Retinal pigment epithelial cell (primary cell): ENCODE data around the gene CRY1.

ENCODE experiments used
- DNase-seq: peaks from one replicate; pipeline ENCODE4 v3.0.0-alpha.2; 2010; ENCODE audit warnings: low read depth
- H3K4me3 ChIP-seq: 2 replicates; pipeline ENCODE4 v1.5.1; 2011; ENCODE audit warnings: mild to moderate bottlenecking, low read length, control low read depth, moderate library complexity
- TF ChIP-seq, protein P1 (sequence below): conservative IDR thresholded peaks from 2 replicates; pipeline ENCODE4 v1.5.1; 2011; ENCODE audit warnings: low read depth, low read length, control low read depth, inconsistent platforms

Gene CRY1

DNA sequence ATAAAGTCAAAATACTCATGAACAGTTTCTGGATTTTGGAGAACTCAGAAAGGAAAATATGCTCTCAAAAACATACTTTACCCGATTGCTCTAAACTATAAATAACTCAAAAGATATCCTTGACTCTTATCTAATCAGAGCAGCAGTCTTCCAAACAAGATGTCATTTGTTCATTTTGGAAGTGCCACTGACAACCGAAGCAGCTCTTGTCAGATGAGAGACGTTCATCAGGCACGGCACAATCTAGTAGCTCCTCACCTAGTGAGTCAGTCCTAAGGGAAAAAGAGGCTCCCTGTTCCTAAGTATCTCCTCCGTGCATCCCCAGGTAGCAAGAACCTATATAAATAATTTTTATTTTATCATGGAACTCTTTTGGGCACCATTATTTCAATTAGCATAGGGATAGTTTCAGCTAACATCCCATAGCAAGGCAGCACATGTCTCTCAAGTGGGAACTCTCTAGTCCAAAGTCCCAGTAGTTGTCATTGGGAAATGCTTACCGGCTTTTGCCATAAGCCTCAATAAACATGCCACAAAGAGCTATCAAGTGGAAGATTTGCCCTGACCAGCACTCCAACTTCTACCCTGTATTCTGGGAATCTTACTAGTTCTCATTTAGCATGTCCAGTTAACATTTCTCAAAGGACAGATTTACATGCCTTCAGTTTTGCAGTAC, 151.7 kb downstream of the CRY1 start:
- H3K4me3 ChIP-seq = no peak overlapping the region
- DNase-seq = no peak
- TF ChIP-seq, protein P1, sequence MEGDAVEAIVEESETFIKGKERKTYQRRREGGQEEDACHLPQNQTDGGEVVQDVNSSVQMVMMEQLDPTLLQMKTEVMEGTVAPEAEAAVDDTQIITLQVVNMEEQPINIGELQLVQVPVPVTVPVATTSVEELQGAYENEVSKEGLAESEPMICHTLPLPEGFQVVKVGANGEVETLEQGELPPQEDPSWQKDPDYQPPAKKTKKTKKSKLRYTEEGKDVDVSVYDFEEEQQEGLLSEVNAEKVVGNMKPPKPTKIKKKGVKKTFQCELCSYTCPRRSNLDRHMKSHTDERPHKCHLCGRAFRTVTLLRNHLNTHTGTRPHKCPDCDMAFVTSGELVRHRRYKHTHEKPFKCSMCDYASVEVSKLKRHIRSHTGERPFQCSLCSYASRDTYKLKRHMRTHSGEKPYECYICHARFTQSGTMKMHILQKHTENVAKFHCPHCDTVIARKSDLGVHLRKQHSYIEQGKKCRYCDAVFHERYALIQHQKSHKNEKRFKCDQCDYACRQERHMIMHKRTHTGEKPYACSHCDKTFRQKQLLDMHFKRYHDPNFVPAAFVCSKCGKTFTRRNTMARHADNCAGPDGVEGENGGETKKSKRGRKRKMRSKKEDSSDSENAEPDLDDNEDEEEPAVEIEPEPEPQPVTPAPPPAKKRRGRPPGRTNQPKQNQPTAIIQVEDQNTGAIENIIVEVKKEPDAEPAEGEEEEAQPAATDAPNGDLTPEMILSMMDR = no peak
